ENCODE measurements around the gene MAN2B1. TPM values are rescaled to one million over a fixed set of nuclear protein-coding genes. Genes with fewer than 3 reads are reported as not detected.

MAN2B1 gene
- total RNA-seq, 2 experiments from 2014 or later: 95.9 to 109 TPM

- ATAC-seq (ENCODE audit: poor library complexity) (no peak), DNase-seq (peak in 2 of 14 experiments; percentile 26 to 47)
- Mint-ChIP-seq H3K9me3 (no peaks in the 10 kb centered on the region), H3K4me1 (ENCODE audit: low read depth) (no peaks in the 10 kb centered on the region), H3K27ac (no peak overlapping the region), H3K4me3 (no peak overlapping the region), H3K36me3 (ENCODE audit: low read depth) (peaks cover 67% of the 10 kb centered on the region), H3K27me3 (no peaks in the 10 kb centered on the region)
- Histone ChIP-seq H3K4me3 (ENCODE audit: low read length) (no peak overlapping the region), H3K27ac (ENCODE audit: low read depth in 1 of 2, low read length in 2 of 2) (no peak overlapping the region), H3K27me3 (ENCODE audit: control insufficient read depth in 1 of 2, insufficient read depth in 2 of 2, low read length in 2 of 2) (no peaks in the 10 kb centered on the region), H3K9me3 (ENCODE audit: control insufficient read depth in 1 of 2, insufficient read depth in 1 of 2, low read length in 2 of 2) (no peaks in the 10 kb centered on the region), H3K4me1 (ENCODE audit: insufficient read depth, low read length) (no peaks in the 10 kb centered on the region), H3K36me3 (ENCODE audit: insufficient read depth, low read length) (peaks cover 74% of the 10 kb centered on the region)
- intact Hi-C loops (cut with DNase I, micrococcal nuclease): no loop called here
- POLR2A ChIA-PET: no interaction called here
- CTCF ChIA-PET: no interaction called here
- TF ChIP-seq CTCF (IDR thresholded peaks at IDR 0.05): no peak
These were observed 9.5 kb downstream of the MAN2B1 start for GRCh38 chr19:12656899-12657571.

GRCh38 chr19:12655546-12655945 lies 11.0 kb downstream of the MAN2B1 start:
- H3K36me3 Mint-ChIP-seq (ENCODE audit: low read depth): peaks cover 67% of the 10 kb centered on the region

GRCh38 chr19:12652219-12652618 lies 14.3 kb downstream of the MAN2B1 start:
- Mint-ChIP-seq H3K36me3 (ENCODE audit: low read depth) (peaks cover 41% of the 10 kb centered on the region), H3K27ac (no peak overlapping the region)
- peaks cover 44% of the 10 kb centered on the region for H3K36me3 ChIP-seq (ENCODE audit: insufficient read depth, low read length)

More at GRCh38 chr19:12655546-12655945, 11.0 kb downstream of the MAN2B1 start:
- Mint-ChIP-seq H3K9me3 (no peaks in the 10 kb centered on the region), H3K4me3 (no peak overlapping the region), H3K27ac (no peak overlapping the region), H3K4me1 (ENCODE audit: low read depth) (no peaks in the 10 kb centered on the region), H3K27me3 (no peaks in the 10 kb centered on the region)
- ChIA-PET CTCF (interaction anchor here (0.6 kb wide), 1 partner anchor 43 kb away, joined by 3 read pairs; no protein-coding TSS in a partner anchor), POLR2A (interaction anchor here (0.5 to 0.9 kb wide), 2 partner anchors 45 to 632 kb away, joined by 3 to 4 read pairs; partner anchors contain the start of gene ZNF791)
- no peak overlapping the region for H3K27ac ChIP-seq (ENCODE audit: low read depth in 1 of 2, low read length in 2 of 2)
- TF ChIP-seq CTCF (IDR thresholded peaks at IDR 0.05): no peak
- ATAC-seq (ENCODE audit: poor library complexity) (no peak), DNase-seq (no peak)
- no peaks in the 10 kb centered on the region for H3K27me3 ChIP-seq (ENCODE audit: control insufficient read depth in 1 of 2, insufficient read depth in 2 of 2, low read length in 2 of 2)
- H3K4me3 ChIP-seq (ENCODE audit: low read length): no peak overlapping the region
- peaks cover 65% of the 10 kb centered on the region for H3K36me3 ChIP-seq (ENCODE audit: insufficient read depth, low read length)
- no peaks in the 10 kb centered on the region for H3K9me3 ChIP-seq (ENCODE audit: control insufficient read depth in 1 of 2, insufficient read depth in 1 of 2, low read length in 2 of 2)
- H3K4me1 ChIP-seq (ENCODE audit: insufficient read depth, low read length): no peaks in the 10 kb centered on the region
- intact Hi-C loops (cut with DNase I, micrococcal nuclease): no loop called here

More at GRCh38 chr19:12652219-12652618, 14.3 kb downstream of the MAN2B1 start:
- Mint-ChIP-seq H3K27me3 (no peaks in the 10 kb centered on the region), H3K9me3 (no peaks in the 10 kb centered on the region), H3K4me1 (ENCODE audit: low read depth) (no peaks in the 10 kb centered on the region), H3K4me3 (no peak overlapping the region)
- no peak for TF ChIP-seq CTCF (IDR thresholded peaks at IDR 0.05)
- ChIA-PET POLR2A (no interaction called here), CTCF (no interaction called here)
- DNase-seq (no peak), ATAC-seq (ENCODE audit: poor library complexity) (no peak)
- intact Hi-C loops (cut with DNase I, micrococcal nuclease): no loop called here
- Histone ChIP-seq H3K9me3 (ENCODE audit: control insufficient read depth in 1 of 2, insufficient read depth in 1 of 2, low read length in 2 of 2) (no peaks in the 10 kb centered on the region), H3K27me3 (ENCODE audit: control insufficient read depth in 1 of 2, insufficient read depth in 2 of 2, low read length in 2 of 2) (no peaks in the 10 kb centered on the region), H3K4me3 (ENCODE audit: low read length) (no peak overlapping the region), H3K4me1 (ENCODE audit: insufficient read depth, low read length) (no peaks in the 10 kb centered on the region), H3K27ac (ENCODE audit: low read depth in 1 of 2, low read length in 2 of 2) (no peak overlapping the region)

All from CD4-positive, alpha-beta T cell (primary cell).